ENCODE measurements around the gene MON1A.
"Not testable (repeated sequence)": the region's sequence is repeated elsewhere in the genome, so short reads cannot be mapped to it uniquely, and the experiment has no call there.

MON1A gene

DNA sequence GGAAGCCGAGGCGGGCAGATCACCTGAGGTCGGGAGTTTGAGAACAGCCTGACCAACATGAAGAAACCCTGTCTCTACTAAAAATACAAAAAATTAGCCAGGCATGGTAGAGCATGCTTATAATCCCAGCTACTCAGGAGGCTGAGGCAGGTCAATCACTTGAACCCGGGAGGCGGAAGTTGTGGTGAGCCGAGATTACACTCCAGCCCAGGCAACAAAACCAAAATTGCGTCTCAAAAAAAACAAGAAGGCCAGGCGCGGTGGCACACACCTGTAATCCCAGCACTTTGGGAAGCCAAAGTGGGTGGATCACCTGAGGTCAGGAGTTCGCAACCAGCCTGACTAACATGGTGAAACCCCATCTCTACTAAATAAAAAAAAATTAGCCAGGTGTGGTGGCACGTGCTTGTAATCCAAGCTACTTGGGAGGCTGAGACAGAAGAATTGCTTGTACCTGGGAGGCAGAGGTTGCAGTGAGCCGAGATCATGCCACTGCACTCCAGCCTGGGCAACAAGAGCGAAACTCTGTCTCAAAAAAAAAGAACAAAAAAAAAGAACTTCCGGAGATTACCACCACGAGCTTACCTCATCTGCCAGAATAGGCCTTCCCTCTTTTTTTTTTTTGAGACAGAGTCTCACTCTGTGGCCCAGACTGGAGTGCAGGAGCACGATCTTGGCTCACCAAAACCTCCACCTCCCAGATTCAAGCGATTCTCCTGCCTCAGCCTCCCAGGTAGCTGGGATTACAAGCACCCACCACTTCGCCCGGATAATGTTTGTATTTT lies 11.6 kb downstream of the MON1A start:
- not testable (repeated sequence) for DNase-seq

DNA sequence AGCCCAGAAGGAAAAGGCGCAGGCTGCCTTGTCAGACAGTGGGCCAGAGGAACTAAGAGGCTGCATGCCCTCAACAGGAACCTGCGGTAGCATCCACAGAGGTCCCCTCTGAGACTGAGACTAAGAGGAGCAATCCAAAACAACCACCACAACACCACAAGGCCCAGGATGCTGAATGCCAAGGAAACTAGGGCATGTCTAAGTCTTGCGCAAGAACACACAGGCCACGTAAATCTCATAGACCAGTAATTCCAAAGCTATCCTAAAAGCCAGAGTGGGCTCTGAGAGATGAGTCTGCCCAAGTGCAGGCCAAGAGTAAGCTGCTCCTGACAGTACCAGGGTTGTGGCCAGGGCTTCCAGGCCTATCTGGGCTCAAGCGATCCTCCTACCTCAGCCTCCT lies 12.9 kb downstream of the MON1A start:
- no peak for DNase-seq

DNA sequence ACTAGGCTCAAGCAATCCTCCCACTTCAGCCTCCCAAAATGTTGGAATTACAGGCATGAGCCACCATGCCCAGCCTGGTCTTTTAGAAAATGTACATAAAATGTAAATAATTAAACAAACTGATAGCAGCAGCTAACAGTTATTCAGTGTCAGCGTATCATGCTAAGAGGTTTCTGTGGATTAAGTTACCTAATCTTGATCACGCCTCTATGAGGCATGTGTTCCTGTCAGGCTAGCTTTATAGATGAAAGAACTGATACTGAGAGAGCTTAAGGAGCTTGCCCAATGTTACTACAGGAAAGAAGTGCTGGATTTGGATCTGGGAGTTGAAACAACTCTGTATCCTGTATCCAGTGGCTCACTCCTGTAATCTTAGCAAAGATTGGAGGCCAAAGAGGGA lies 14.7 kb downstream of the MON1A start:
- DNase-seq: no peak

DNA sequence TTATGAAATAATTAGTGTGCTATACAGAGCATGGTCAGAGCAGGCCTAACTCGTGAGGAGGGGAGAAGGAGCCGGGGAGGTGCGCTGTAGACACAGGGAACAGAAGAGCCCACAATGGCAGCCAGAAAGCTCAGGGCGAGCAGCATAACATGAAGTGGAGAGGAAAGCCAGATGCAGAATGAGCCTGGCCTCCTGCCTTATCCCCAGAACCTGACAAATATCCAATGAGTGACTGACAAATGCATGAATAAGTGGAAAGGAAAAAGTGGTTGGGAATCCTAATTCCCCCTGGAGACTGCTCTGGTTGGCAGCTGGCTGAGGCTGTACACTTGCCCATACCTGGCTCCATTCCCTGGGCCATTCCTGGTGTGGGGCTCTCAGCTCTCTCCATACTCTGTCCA lies 16.7 kb downstream of the MON1A start:
- no peak for DNase-seq

DNA sequence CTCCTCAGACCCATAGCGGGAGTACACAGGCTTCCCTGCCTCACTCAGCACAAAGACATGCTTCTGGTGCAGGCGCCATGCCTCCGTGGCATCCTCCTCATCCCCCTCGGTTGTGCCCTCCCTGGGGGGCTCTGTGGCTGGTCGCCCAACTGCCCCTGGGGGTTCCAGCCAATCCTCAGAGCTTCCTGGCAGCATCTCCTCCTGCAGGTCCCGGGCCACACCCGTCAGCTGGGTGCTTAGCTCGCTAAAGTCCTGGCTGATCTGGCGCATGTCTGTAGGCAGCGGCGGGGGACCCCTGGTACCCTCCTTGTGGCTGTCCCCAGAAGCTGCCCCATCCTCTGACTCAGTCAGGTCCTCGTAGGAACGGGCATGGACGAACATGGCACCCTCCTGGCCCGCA lies 18.0 kb downstream of the MON1A start:
- no peak for DNase-seq

DNA sequence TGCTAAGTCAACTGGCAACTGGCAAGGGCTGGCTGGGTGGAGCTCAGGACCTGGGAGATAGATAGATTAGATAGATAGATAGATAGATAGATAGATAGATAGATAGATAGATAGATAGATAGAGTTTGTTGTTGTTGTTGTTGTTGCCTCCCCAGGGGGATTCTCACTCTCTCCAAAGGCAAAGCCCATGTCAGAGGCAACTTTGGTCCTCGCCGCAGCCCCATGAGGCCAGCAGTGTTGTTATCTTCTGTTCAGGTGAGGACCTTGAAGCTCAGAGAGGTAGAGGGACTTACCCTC lies 18.5 kb downstream of the MON1A start:
- no peak for DNase-seq

DNA sequence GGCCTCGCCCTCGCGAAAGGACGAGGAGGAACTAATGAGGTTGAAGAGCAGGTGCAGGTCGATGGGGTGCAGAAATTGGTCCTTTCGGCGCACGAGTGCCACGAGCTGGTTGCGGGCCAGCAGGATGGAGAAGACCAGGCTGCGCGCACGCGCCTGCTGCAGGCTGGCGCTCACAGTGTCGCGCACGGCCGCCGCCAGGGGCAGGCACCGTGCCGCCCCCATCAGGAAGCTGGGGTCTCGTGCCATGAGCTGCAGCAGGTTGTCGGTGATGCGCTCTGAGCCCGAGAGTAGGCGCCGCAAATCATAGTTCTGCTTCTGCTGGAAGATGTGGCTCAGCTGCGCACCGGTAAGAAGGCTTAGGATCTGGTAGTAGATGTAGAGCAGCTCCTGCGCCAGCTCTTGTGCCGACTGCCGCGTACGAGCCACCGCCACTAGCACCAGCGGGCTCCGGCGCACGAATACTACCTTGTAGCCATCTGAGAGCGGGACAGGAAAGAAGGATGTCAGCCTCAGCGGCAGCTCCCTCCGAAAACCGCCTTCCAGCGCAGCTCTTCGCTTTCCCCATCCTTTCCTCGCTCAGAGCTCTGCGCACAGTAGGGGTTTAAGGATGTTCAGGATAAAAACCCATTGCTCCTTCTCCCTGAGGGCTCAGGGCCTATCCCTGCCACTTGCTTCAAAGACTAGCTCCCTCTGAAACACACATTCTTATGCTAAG lies 19.0 kb downstream of the MON1A start:
- no peak for DNase-seq

DNA sequence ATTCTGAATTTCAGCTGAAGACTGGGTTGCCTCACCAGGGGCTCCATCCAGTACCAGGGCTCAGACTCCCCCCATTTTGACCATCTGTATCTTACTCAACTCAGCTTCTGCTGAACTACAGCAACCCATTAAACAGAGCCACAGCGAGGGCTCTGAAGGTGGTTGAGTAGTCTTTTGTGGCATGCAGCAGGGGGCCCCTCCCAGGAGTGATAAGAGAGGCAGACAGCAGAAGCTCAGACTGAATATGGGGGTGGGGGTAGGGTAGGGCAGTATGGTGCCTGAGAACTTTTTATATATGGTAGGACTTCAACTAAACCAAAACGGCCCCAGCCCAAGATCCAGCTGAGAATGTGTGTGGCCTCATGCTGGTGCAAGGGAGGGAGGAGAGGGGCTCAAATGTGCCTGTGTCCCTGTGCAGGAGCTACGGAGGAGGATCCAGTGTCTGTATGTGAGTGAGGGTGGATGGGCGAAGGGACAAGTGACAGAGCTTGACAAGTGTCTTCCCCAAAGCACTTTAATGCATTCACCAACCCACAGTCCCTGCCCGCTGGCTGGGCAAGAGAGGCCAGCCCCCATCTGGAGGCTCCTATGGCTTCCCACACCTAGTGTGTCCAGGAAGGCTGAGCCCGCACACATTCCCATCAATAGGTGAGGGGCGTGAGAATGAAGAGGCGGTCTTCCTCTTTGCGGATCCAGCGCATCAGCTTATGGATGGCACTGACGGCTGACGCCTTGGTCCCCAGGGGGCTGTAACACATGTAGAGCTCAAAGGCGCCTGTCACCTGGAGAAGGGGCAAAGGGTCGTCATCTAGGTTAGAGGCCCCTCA lies 21.0 kb downstream of the MON1A start:
- DNase-seq: no peak

DNA sequence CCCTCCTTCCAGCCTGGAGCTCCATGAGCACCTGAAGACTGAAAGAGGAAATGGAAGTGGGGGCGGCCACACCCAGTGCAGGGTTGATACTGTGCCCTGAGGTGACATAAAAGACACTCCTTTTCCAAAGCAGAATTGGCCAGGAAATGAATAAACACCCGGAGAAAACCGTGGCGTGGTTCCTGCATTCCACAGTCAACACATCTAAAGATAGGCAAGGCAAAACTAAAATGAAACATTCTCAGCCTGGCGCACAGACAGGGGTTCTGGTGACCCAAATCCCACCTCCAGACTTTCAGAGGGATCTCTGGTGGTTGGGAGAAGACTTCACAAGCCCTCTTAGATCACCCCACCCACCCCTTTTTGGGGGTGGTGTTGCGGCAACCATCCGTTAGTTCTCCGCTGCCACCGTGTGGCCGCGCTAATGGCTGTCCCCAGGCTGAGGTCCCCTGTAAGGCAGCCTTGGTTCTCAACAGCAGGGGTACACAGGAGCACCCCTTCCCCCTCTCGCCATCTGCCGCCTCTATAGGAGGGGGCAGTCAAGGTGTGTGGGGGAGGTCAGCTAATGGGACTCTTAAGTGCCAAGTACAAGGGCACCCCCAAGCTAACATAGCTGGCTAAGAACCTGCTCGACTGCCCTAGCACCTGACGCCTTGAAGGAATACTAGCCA lies 23.4 kb downstream of the MON1A start:
- no peak for DNase-seq

DNA sequence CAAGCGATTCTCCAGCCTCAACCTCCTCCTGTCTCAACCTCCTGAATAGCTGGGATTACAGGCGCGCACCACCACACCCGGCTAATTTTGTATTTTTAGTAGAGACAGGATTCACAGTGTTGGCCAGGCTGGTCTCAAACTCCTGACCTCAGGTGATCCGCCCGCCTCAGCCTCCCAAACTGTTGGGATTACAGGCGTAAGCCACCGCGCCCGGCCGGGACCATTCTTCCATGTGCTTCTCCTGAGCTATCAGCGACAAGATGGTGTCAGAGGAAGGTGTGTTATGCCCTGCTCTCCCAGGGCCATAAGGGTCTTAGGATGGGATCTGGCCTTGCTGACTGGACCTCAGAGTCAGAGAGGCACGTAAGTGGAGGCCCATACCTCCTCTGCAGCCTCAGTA lies 25.2 kb downstream of the MON1A start:
- DNase-seq: not testable (repeated sequence)

DNA sequence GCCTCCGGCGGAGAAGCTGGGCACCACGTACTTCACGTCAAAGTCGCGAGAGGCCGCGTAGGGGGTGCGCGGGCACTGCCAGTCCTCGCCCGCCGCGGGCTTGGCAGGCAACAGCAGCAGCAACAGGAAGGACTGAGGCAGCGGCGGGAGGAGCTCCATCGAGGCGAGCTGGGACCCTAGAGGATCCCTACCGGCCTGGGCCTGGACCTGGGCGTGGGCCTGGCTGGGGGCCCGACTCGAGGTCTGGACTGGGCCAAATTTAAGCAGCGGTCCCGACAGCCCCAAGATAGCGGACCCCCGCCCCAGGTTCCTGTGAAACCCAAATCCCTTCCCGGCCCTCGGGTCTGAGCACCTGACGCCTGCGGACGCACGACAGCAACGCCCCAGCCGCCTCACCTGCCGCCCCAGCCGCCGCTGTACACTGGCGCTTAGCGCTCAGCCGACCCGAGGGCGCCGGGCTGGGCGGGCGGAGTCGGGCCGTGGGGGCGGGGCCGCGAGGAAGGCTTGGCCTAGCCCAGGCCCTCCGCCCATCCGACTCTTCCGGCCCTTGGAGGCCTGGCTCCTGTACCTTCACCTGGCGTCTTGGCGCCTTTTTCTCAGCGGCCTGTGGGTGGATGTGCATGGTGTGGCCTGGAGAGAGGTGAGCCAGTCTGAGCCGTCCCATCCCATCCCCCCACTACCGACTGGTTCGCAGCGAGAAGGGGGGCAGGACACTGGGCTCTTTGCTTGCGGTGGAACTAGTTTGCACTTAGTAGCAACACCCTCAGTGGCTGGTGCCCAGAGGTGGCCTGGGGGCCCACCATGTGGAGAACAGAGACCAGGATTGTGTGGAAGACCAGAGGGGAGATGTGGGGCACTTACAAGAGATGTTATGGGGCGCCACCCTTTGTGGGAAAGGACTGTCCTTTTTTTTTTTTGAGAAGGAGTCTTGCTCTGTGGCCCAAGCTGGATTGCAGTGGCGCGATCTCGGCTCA lies 25.9 kb downstream of the MON1A start, which contains the start of gene MST1R:
Gene MST1R, minus strand, starts transcription at position 423 of the 974 bp plus-strand sequence. Its CDS starts 264 bp downstream, at position 159.
- peak; percentile 74 for DNase-seq

DNA sequence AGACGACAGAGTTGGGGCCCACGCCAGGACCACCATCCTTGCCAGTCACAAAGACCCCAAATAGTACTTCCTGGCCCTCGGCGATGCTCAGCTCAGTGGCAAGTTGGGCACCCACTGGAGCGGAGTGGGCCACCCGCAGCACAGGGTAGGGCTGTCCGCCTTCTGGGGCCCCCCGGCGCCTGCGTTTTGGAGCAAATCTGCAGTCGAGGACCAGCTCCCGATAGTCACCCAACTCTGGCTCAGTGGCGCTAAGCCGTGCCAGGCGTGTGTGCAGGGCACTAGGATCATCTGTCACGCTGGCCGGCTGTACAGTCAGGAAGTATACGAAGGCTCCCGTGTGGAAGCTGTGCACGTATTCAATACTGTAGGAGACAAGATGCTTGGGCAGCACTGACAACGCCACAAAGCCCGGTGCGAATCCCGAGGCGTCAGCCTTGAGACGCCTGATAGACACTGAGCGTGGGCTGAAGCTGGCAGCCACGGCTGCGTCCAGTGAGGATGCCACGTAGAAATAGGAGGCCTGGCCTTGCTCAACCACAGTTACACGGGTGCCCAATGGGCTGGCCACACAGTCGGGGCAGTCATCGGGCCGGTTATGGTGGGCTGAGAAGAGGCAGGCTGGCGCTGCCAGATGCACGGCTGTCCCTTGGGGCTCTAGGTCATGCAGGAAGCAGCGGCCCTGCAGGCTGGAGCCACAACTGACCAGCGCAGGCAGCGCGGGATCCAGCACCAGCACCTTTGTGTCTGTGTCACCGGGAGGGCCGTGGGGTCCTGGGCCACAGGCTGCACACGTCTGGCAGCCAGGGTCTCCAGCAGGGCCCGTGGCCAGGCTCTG lies 26.9 kb downstream of the MON1A start:
- no peak for DNase-seq

DNA sequence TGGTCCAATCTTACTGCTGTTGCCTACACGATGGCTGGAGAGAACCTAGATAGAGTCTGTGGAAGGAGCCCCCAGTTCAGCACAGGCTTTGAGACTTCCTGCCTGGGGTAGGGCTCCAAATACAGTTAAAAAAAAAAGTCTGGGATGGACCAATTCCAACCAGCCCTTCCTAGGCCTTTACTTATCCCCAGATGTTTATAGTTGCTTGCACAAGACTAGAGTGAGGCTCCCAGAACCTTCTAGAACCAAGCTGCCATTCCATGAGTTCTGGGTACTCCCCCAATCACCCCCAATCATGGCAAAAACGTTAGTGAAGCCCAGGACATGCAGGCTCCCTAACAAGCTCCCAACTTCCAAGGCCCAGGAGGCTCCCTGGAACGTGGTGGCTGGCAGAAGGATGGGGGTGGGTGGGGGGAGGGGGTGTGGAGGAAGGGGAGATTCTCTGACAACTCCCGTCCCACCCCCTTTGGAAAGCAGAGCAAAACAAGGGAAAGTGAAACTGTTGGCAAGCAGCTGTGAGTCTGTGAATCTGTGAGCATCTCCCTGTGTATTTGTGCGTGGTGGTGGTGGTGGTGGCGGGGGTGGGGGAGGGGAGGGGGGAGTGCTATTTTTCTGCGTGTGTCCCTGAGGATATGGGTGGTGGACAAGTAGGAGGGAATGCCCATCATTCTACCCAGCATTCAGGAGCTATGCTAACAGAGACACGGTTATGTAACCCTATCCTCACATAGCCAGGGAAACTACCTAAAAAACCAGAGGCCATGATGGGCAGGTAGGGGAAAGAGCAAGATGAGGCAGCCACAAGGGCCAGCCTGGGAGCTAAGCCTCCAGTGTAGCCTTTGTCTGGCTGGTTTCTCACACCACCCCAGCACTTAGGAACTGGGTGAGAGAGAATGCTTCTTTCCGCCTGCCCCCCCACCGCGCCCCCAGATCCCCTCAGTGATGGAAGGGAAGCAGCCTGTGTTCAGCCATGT lies 28.0 kb downstream of the MON1A start:
- no peak for DNase-seq

DNA sequence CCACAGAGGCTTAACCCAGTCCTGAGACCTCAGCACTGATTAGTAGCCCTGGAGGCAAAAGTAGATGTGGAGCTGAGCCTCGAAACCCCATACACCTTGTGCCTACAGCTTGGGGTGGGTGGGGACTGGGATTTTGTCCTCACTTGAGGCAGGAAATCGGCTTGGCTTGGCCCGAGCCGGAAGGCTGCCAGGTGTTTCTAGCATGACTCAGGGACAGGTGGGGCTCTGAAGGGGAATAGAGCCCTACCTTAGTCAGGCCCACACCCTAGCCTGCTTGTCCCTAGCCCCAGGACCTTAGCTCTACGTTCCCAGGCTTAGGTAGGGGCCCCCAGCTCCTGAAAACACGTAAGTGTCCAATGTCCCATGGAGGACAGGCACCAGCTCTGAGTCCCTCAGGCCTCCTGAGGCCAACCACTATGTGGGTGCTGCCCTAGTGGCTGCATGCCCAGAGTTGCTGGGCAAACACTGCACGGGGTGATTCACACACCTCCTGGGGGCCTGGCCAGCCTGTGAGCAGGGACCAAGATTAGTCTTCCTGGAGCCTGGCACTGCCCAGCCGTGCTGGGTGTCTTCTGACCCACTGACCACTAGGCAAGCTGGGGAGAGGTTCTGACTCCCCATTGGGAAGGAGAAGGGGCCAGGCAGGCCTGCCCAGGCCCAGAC lies 29.0 kb downstream of the MON1A start:
- DNase-seq: no peak

DNA sequence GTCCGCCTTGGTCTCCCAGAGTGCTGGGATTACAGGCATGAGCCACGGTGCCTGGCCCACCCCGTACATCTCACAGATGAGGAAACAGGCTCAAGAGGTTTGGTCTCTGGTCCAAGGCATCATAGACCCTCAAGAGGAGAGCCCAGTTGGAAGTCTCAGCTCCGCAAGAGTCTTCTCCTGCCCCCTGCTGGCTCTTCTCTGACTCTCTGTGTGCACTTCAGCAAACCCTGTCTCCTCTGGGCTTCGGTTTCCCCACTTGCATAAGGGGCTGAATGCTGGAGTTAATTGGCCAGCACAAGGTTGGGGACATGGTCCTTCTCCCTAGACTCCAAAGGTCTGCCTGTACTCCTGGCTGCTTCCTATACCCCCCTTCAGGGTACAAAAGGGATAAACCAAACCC lies 29.8 kb downstream of the MON1A start:
- DNase-seq: no peak

DNA sequence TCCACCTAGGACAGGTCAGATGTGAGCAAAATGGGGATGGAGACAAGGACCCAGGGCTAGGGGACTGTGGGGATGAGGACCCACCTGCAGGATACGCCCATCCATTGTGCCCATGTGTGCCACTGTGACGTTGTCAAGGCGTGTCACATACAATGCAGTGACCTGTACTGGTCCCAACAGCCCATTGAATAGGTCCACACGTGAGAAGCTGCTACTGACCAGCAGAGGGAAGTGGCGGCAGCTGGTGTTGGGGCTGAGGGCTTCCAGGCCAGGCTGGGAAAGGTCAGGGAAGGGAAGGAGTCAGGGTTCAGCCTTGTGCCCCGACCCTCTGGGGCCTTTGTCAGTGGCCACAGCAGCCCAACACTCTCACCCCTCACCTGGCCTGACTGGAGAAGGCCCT lies 30.6 kb downstream of the MON1A start:
- no peak for DNase-seq

DNA sequence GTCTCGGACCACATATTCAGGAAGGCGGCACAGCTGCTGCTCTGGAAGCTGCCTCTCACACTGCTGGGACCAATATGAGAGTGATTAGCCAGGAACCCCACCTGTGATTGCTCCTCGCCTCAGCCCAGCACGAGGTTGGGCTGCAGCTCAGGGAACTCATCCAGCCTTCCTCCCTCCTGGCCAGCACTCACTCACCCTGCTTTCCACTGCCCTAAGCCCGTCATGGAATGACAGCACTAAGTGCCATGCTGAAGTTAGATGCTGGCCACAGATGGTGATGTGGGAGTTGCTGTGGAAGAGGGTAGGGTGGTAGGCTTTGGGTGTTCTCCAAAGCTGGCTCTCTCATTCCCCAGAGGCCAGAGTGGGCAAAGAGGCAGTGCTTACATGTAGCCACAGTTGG lies 33.3 kb downstream of the MON1A start:
- no peak for DNase-seq

DNA sequence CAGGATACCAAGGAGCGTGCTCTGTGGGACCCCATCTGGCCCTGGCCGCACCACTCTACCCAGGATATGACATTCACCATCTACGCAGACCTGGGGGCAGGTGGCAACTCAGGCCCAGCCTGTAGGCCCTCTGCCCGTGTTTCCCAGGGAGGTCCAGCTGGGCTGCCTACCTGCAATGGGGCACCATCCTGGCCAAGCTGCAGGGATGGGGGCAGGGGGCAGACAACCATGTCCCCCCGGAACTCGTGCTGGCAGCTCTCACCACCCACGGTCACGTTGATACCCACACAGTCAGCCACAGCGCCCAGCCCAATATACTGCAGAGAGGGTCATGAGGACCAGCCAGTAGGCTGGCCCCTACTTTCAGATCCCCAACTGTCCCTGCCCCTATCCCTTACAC lies 33.8 kb downstream of the MON1A start:
- no peak for DNase-seq

DNA sequence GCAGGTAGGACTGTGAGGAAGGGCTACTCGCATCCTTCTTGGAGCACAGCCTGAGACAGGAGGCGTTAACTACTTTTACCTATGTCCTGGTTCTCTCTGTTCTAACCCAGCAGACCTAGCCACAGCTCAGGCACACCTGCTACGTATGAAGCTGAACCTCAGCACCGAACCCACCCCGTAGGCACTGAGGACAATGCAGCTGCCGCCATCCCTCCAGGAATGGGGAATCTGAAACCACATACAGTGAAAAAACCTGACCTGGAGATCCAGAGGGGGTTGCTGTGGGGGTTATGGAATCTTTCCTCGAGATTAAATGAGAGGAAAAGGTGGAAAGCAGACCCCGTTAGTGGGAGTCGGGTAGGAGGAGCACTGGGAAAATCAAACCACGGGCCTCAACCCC lies 40.3 kb downstream of the MON1A start:
- DNase-seq: no peak

Measured in right forelimb (tissue), 1 donor.